Stimulated activated effector memory CD8-positive, alpha-beta T cell treated with anti-CD3 and anti-CD28 coated beads, Interleukin-12 subunit alpha, Interleukin-12 subunit beta, amount 100 ng/mL, for 72 hours (primary cell): Measurements from ENCODE around the gene CLIP1.
A peak's percentile ranks its signal among the peaks of the same experiment; 100 is the strongest.
"Not testable (repeated sequence)": the region's sequence is repeated elsewhere in the genome, so short reads cannot be mapped to it uniquely, and the experiment has no call there.

Experiments used
- ATAC-seq: fragments of 150-1000 bp; cut with Tn5 transposase; 2 replicates; pipeline ENCODE4 v1.10.0; 2021
- DNase-seq, 2 donors: peaks; one replicate each; pipeline ENCODE4 v3.0.0; 2021 to 2022; ENCODE audit warnings: low spot score in 2 of 2
- H3K27ac Mint-ChIP-seq: one replicate; pipeline ENCODE4 v1.8.0; 2022; ENCODE audit warnings: mild to moderate bottlenecking, mixed read lengths
- H3K36me3 Mint-ChIP-seq: one replicate; pipeline ENCODE4 v1.8.0; 2022; ENCODE audit warnings: mild to moderate bottlenecking, mixed read lengths
- H3K4me1 Mint-ChIP-seq: one replicate; pipeline ENCODE4 v1.8.0; 2022; ENCODE audit warnings: mixed read lengths
- H3K4me3 Mint-ChIP-seq: one replicate; pipeline ENCODE4 v1.8.0; 2022; ENCODE audit warnings: mild to moderate bottlenecking, mixed read lengths
- H3K9me3 Mint-ChIP-seq: one replicate; pipeline ENCODE4 v1.8.0; 2022; ENCODE audit warnings: mixed read lengths

The CLIP1 gene

GRCh38 chr12:122297494-122297893 is 125.0 kb downstream of the CLIP1 start:
- ATAC-seq (no peak), DNase-seq (no peak)
- H3K36me3 Mint-ChIP-seq, result peaks cover 95% of the 10 kb centered on the region
- H3K27ac Mint-ChIP-seq, result no peak overlapping the region
- no peaks in the 10 kb centered on the region for H3K4me1 Mint-ChIP-seq
- no peak overlapping the region for H3K4me3 Mint-ChIP-seq
- no peaks in the 10 kb centered on the region for H3K9me3 Mint-ChIP-seq

DNA sequence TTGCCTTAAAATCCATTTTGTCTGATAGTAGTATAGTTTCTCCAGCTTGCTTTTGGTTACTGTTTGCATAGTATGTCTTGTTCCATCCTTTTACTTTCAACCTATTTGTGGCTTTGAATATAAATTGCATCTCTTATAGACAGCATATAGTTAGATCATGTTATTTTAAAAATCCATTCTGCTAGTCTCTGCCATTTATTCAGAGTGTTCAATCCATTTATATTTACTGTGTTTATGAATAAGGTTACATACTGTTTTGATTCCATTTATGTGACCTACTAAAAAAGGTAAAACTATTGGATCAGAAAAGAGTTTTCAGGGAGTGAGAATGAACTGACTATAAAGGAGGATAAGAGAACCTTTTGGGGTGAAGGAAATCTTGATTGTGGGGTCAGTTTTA is 126.6 kb downstream of the CLIP1 start:
- ATAC-seq (no peak), DNase-seq (no peak)
- Mint-ChIP-seq H3K36me3 (peaks cover 98% of the 10 kb centered on the region), H3K4me1 (no peaks in the 10 kb centered on the region), H3K9me3 (no peaks in the 10 kb centered on the region), H3K27ac (no peak overlapping the region), H3K4me3 (no peak overlapping the region)

- peaks cover 85% of the 10 kb centered on the region for H3K36me3 Mint-ChIP-seq
- ATAC-seq, result peak; percentile 72
- no peak overlapping the region for H3K4me3 Mint-ChIP-seq
- H3K9me3 Mint-ChIP-seq, result no peaks in the 10 kb centered on the region
- H3K27ac Mint-ChIP-seq, result no peak overlapping the region
- H3K4me1 Mint-ChIP-seq, result no peaks in the 10 kb centered on the region
- DNase-seq, result peak in 1 of 2 donors; percentile 45
Measured at GRCh38 chr12:122293081-122293480, 129.4 kb downstream of the CLIP1 start.

DNA sequence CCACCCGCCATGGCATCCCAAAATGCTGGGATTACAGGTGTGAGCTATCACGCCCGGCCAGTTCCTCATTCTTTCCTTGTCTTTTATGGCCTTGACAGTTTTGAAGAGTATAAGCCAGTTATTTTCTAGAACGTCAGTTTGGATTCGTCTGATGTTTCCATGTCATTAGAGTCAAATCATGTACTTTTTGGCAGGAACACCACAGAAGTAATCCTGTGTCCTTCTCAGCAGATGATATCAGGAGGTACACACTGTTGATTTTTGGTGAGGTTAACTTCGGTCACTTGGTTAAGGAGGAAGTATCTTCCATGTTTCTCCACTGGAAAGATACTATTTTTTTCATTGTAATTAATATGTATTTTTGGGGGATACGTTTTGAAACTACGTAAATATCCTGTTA is 131.0 kb downstream of the CLIP1 start:
- Mint-ChIP-seq H3K36me3 (peaks cover 85% of the 10 kb centered on the region), H3K9me3 (no peaks in the 10 kb centered on the region)

GRCh38 chr12:122283680-122284079 is 138.8 kb downstream of the CLIP1 start:
- Mint-ChIP-seq H3K4me1 (no peaks in the 10 kb centered on the region), H3K4me3 (no peak overlapping the region), H3K9me3 (no peaks in the 10 kb centered on the region), H3K36me3 (peaks cover 67% of the 10 kb centered on the region), H3K27ac (no peak overlapping the region)
- no peak for ATAC-seq
- DNase-seq, result no peak

More for the DNA sequence above, 131.0 kb downstream of the CLIP1 start:
- Mint-ChIP-seq H3K27ac (no peak overlapping the region), H3K4me1 (no peaks in the 10 kb centered on the region), H3K4me3 (no peak overlapping the region)
- no peak for DNase-seq
- ATAC-seq, result no peak

DNA sequence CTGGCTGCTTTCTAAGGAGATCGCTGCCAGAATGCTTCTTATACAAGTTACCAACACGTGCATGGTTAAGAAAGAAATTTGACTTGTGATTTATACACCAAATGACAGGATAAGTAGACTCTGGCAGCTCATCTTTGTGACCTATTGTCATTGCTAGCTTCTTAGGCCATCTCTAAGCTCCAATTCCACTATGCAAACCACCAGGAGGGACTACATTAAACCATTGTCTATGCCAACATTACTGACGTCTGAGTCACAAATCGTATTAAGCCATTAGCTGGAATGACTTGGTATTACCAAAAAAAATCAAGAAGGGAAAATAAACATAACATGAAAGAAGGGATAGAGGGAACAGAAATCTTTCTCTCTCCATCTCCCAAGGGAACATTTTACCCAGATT is 140.4 kb downstream of the CLIP1 start:
- H3K4me1 Mint-ChIP-seq, result no peaks in the 10 kb centered on the region
- no peak overlapping the region for H3K4me3 Mint-ChIP-seq
- ATAC-seq (no peak), DNase-seq (no peak)
- peaks cover 67% of the 10 kb centered on the region for H3K36me3 Mint-ChIP-seq
- H3K9me3 Mint-ChIP-seq, result no peaks in the 10 kb centered on the region
- H3K27ac Mint-ChIP-seq, result no peak overlapping the region

DNA sequence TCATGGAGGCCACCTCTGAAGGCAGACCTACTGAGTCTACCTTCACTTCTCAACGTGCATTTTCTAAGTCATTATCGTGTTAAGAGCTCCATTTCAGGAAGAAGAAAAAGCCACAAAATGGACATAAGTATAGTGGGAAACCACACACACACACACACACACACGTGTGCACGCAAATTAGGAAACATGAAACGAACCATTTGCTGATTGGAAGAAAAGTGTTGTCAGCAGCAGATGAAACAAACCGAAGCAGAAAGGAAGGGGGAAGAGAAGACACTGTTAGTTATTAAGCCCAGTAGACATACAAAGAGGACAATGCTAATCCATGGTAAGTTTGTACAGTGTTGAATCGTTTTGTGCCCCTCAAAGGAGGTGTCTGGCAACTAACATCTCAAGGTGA is 146.2 kb downstream of the CLIP1 start:
- no peak for DNase-seq
- peaks cover 85% of the 10 kb centered on the region for H3K36me3 Mint-ChIP-seq

DNA sequence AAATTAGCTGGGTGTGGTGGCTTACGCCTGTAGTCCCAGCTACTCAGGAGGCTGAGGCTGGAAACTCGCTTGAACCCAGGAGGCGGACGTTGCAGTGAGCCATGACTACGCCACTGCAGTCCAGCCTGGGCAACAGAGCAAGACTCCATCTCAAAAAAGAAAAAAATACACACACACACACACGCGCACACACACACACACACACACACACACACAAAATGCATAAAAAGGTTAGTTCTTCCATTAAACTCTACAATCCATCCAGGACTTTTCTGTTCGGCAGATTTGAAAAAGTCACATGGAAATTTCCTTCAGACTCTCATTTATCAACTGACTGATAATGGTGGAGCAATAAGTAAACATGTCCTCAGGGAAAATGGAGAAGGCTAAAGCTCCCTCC is 147.0 kb downstream of the CLIP1 start:
- H3K36me3 Mint-ChIP-seq, result peaks cover 85% of the 10 kb centered on the region
- no peaks in the 10 kb centered on the region for H3K4me1 Mint-ChIP-seq
- peak overlapping the region; percentile 26 for H3K27ac Mint-ChIP-seq
- ATAC-seq (no peak), DNase-seq (no peak)
- H3K4me3 Mint-ChIP-seq, result no peak overlapping the region
- no peaks in the 10 kb centered on the region for H3K9me3 Mint-ChIP-seq

More for the DNA sequence above, 146.2 kb downstream of the CLIP1 start:
- no peak overlapping the region for H3K4me3 Mint-ChIP-seq
- ATAC-seq, result no peak
- H3K9me3 Mint-ChIP-seq, result no peaks in the 10 kb centered on the region
- H3K4me1 Mint-ChIP-seq, result no peaks in the 10 kb centered on the region
- H3K27ac Mint-ChIP-seq, result peak overlapping the region; percentile 26

GRCh38 chr12:122266230-122266901 is 156.1 kb downstream of the CLIP1 start, which contains the start of gene VPS33A:
TSS of gene VPS33A (minus strand) at chr12:122266494. CDS start at chr12:122266408, 86 bp downstream.
- peak; percentile 94 for ATAC-seq
- peak within 1 kb of the TSS; percentile 95 for H3K4me3 Mint-ChIP-seq

DNA sequence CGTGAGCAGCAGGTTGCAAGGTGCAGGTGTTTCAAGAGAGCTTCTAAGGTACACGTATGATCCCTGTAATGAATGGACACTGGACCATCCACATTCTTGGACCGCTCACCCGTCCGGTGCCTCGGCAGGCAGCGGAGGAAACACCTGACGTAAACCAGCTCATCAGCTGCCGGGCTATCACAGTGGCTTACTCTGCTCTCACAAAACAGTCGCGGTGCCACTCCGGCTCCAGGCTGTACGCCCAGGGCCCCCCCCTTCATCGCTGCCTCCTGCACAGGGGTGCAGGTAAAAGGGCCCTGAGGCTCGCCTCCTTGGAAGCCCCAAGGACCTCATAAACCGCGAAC is 156.6 kb downstream of the CLIP1 start:
- Mint-ChIP-seq H3K27ac (peak overlapping the region; percentile 100), H3K4me3 (peak overlapping the region; percentile 95), H3K4me1 (peaks cover 18% of the 10 kb centered on the region), H3K9me3 (no peaks in the 10 kb centered on the region), H3K36me3 (peaks cover 56% of the 10 kb centered on the region)
- peak; percentile 74 for ATAC-seq
- no peak for DNase-seq

More at GRCh38 chr12:122266230-122266901, 156.1 kb downstream of the CLIP1 start, which contains the start of gene VPS33A:
- peaks cover 18% of the 10 kb centered on the region for H3K4me1 Mint-ChIP-seq
- H3K36me3 Mint-ChIP-seq, result peaks cover 56% of the 10 kb centered on the region
- H3K9me3 Mint-ChIP-seq, result no peaks in the 10 kb centered on the region
- peak; percentile 90 to 98 for DNase-seq
- peak within 1 kb of the TSS; percentile 100 for H3K27ac Mint-ChIP-seq

GRCh38 chr12:122265476-122265875 is 157.0 kb downstream of the CLIP1 start:
- no peaks in the 10 kb centered on the region for H3K9me3 Mint-ChIP-seq
- peaks cover 56% of the 10 kb centered on the region for H3K36me3 Mint-ChIP-seq
- peak; percentile 2 for ATAC-seq
- H3K4me1 Mint-ChIP-seq, result peaks cover 18% of the 10 kb centered on the region
- DNase-seq, result no peak
- H3K27ac Mint-ChIP-seq, result peak overlapping the region; percentile 100
- H3K4me3 Mint-ChIP-seq, result peak overlapping the region; percentile 95

GRCh38 chr12:122260735-122261134 is 161.7 kb downstream of the CLIP1 start:
- not testable (repeated sequence) for H3K4me3 Mint-ChIP-seq, H3K9me3 Mint-ChIP-seq, H3K27ac Mint-ChIP-seq, DNase-seq, H3K4me1 Mint-ChIP-seq, ATAC-seq
- peaks cover 84% of the 10 kb centered on the region for H3K36me3 Mint-ChIP-seq

DNA sequence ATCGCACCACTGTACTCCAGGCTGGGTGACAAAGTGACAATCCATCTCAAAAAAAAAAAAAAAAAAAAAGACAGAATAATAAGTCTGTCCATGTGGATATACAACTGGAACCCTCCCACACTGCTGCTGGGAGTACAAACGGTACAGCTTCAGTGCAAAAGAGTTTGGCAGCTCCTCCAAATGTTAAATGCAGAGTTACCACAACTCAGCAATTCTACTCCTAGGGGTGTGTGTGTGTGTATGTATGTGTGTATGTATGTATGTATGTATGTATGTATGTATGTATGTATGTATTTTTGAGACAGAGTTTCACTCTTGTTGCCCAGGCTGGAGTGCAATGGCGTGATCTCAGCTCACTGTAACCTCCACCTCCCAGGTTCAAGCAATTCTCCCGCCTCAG is 163.5 kb downstream of the CLIP1 start:
- ATAC-seq, H3K9me3 Mint-ChIP-seq: not testable (repeated sequence)

GRCh38 chr12:122258462-122258861 is 164.0 kb downstream of the CLIP1 start:
- H3K4me3 Mint-ChIP-seq, DNase-seq, H3K9me3 Mint-ChIP-seq, H3K4me1 Mint-ChIP-seq: not testable (repeated sequence)
- Mint-ChIP-seq H3K36me3 (peaks cover 92% of the 10 kb centered on the region), H3K27ac (peak overlapping the region; percentile 40)
- peak; percentile 70 for ATAC-seq

More for the DNA sequence above, 163.5 kb downstream of the CLIP1 start:
- peaks cover 97% of the 10 kb centered on the region for H3K36me3 Mint-ChIP-seq
- not testable (repeated sequence) for H3K27ac Mint-ChIP-seq, H3K4me1 Mint-ChIP-seq, H3K4me3 Mint-ChIP-seq, DNase-seq

DNA sequence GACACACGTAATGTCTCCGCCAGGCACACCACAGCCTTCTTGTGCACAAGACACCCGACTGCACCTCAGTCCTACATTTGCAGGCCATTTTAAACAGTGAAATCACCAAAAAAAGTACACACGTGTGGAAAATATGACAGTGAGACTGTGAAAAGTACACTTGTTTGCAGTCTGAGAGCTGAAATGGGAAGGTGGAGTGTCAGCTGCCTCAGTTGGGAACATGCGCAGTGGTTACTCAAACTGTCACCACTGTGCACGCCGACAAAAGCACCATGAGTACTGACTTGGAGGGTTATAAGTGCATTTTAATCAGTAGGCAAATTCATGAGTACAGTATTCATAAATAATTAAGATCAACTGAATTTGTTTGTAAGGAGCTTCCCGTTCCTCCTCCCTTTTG is 171.9 kb downstream of the CLIP1 start:
- DNase-seq (no peak), ATAC-seq (no peak)
- no peak overlapping the region for H3K4me3 Mint-ChIP-seq
- H3K36me3 Mint-ChIP-seq, result peaks cover 66% of the 10 kb centered on the region
- no peak overlapping the region for H3K27ac Mint-ChIP-seq
- no peaks in the 10 kb centered on the region for H3K9me3 Mint-ChIP-seq
- peaks cover 6% of the 10 kb centered on the region for H3K4me1 Mint-ChIP-seq

DNA sequence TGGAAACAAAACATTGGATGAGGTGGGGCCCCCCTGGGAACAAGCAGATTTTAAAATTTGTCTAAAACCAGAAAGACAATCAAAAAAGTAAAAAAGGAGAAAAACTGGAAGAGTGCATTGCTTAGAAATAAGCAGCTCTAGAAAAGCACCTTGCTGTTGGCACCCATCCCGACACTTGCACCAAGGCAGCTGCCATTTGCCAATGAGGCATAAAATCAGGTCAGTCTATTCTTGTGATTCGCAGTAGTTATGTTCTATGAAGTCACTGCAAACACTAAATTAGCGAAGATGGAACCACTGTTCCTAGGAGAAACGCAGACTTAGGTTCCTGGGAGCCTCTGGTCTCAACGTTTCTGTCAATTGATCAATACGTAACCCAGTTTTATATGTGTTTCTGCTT is 172.4 kb downstream of the CLIP1 start:
- ATAC-seq, result no peak
- Mint-ChIP-seq H3K36me3 (peaks cover 61% of the 10 kb centered on the region), H3K4me1 (peaks cover 8% of the 10 kb centered on the region), H3K4me3 (no peak overlapping the region), H3K9me3 (no peaks in the 10 kb centered on the region), H3K27ac (no peak overlapping the region)
- no peak for DNase-seq
